ENCODE data around the gene RGS12. TPM values are rescaled to one million over a fixed set of nuclear protein-coding genes. Genes with fewer than 3 reads are reported as not detected.

RGS12 gene
- total and polyA plus RNA-seq, 2 donors (not counting 1 experiment from before 2014, with no cell fraction given) = 3.5 to 13.9 TPM

GRCh38 chr4:3303923-3304710 lies 11.3 kb downstream of the RGS12 start:
- H3K9me3 Mint-ChIP-seq (ENCODE audit: insufficient read depth) = no peaks in the 10 kb centered on the region
- H4K20me1 ChIP-seq (ENCODE audit: control insufficient read depth, insufficient read depth, low read length, poor library complexity, severe bottlenecking) = no peaks in the 10 kb centered on the region

More at GRCh38 chr4:3303923-3304710, 11.3 kb downstream of the RGS12 start:
- Histone ChIP-seq H3K4me3 (ENCODE audit: control extremely low read depth in 1 of 5, extremely low read depth in 1 of 5, insufficient read depth in 1 of 5, low read depth in 2 of 5, low read length in 4 of 5) (no peak overlapping the region), H2AFZ (ENCODE audit: insufficient read depth, low read depth, low read length, poor library complexity, severe bottlenecking) (no peak overlapping the region), H3K4me2 (replicated peaks; ENCODE audit: low read depth, low read length, poor library complexity, severe bottlenecking) (no peak overlapping the region), H3K79me2 (ENCODE audit: control insufficient read depth, insufficient read depth, low read length) (peaks cover 10% of the 10 kb centered on the region), H3K27me3 (replicated peaks in 1 of 4; ENCODE audit: control extremely low read depth in 1 of 4, control insufficient read depth in 3 of 4, insufficient read depth in 4 of 4, low read length in 3 of 4) (no peaks in the 10 kb centered on the region), H3K36me3 (replicated peaks in 1 of 2; ENCODE audit: control extremely low read depth in 1 of 2, control insufficient read depth in 1 of 2, extremely low read depth in 1 of 2, insufficient read depth in 2 of 2, low read length in 1 of 2) (no peaks in the 10 kb centered on the region), H3K9me3 (ENCODE audit: control extremely low read depth in 1 of 3, control insufficient read depth in 2 of 3, insufficient read depth in 1 of 3, low read length in 2 of 3) (peaks cover 0 to 4% (median 0%) of the 10 kb centered on the region in 3 donors), H3K27ac (ENCODE audit: low read length in 2 of 2) (no peak overlapping the region), H3K9ac (ENCODE audit: low read length) (no peak overlapping the region), H3K4me1 (ENCODE audit: control insufficient read depth in 2 of 2, insufficient read depth in 2 of 2, low read length in 2 of 2) (peaks cover 27 to 39% of the 10 kb centered on the region in 2 donors)
- Mint-ChIP-seq H3K4me1 (peaks cover 46% of the 10 kb centered on the region), H3K4me3 (no peak overlapping the region), H3K27ac (no peak overlapping the region), H3K27me3 (no peaks in the 10 kb centered on the region)
- ChIA-PET POLR2A (no interaction called here), CTCF (no interaction called here)
- no peak for ATAC-seq (ENCODE audit: low read depth)
- intact Hi-C loops (cut with micrococcal nuclease) = loop anchor here (5.0 kb wide), 1 partner anchor 178 kb away; no protein-coding TSS in a partner anchor
- TF ChIP-seq, protein P1, sequence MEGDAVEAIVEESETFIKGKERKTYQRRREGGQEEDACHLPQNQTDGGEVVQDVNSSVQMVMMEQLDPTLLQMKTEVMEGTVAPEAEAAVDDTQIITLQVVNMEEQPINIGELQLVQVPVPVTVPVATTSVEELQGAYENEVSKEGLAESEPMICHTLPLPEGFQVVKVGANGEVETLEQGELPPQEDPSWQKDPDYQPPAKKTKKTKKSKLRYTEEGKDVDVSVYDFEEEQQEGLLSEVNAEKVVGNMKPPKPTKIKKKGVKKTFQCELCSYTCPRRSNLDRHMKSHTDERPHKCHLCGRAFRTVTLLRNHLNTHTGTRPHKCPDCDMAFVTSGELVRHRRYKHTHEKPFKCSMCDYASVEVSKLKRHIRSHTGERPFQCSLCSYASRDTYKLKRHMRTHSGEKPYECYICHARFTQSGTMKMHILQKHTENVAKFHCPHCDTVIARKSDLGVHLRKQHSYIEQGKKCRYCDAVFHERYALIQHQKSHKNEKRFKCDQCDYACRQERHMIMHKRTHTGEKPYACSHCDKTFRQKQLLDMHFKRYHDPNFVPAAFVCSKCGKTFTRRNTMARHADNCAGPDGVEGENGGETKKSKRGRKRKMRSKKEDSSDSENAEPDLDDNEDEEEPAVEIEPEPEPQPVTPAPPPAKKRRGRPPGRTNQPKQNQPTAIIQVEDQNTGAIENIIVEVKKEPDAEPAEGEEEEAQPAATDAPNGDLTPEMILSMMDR (IDR thresholded peaks at IDR 0.05) = no peak
- TF ChIP-seq EZH2 (IDR thresholded peaks at IDR 0.05; ENCODE audit: borderline replicate concordance, insufficient read depth, low read depth, low read length, poor library complexity, severe bottlenecking) = no peak
- no peak for DNase-seq
- WGBS (ENCODE audit: insufficient coverage) = 94% methylated on average over 11 of the region's 15 CpGs

Measured in B cell (primary cell).